ENCODE measurements around the gene IL16.

DNA sequence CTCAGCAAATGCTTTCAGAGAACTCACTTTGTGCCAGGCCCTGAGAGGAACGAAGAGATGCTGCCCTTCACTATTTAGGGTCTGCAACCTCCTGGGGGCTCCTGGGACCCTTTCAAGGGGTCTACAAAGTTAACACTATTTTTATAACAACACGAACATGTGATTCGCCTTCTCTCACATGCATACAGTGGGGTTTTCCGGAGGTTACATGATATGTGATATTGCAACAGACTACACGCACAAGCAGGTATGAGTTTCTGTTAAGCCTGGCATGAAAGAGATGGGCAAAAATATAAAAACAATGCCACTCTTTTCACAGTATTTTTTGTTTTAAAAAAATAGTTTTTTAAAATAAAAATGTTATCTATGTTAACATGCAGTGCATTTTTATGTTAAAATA is 117.0 kb downstream of the IL16 start:
- TF ChIP-seq CTCF (conservative IDR thresholded peaks at IDR 0.05; ENCODE audit: low read length) (no peak), EZH2phosphoT487 (IDR thresholded peaks at IDR 0.05; ENCODE audit: borderline replicate concordance, low read depth, low read length) (no peak)

Data from OCI-LY7 (cell line).